Dermis microvascular lymphatic vessel endothelial cell (primary cell): ENCODE measurements around the gene CACUL1. TPM values are rescaled to one million over a fixed set of nuclear protein-coding genes. Genes with fewer than 3 reads are reported as not detected.
"Not testable (repeated sequence)": the region's sequence is repeated elsewhere in the genome, so short reads cannot be mapped to it uniquely, and the experiment has no call there.

Source experiments
- DNase-seq, 2 donors: peaks; one replicate each; pipeline versions ENCODE4 v3.0.0 to v3.0.0-alpha.2; 2010; ENCODE audit warnings: low read depth in 2 of 2
- total RNA-seq: library from RNA; depleted of rRNA; stranded (reverse); fragments of >200 nt; gene quantifications from 2 replicates; pipeline ENCODE4 v1.2.1, GENCODE V29; 2014

Gene CACUL1
- total RNA-seq, result 22.1 and 25.0 TPM in 2 replicates

GRCh38 chr10:118754556-118755423 is at the start of gene CACUL1:
Gene CACUL1, minus strand, starts transcription at chr10:118754970. Its CDS starts 208 bp downstream, at chr10:118754762.
- peak; percentile 99 to 100 for DNase-seq

DNA sequence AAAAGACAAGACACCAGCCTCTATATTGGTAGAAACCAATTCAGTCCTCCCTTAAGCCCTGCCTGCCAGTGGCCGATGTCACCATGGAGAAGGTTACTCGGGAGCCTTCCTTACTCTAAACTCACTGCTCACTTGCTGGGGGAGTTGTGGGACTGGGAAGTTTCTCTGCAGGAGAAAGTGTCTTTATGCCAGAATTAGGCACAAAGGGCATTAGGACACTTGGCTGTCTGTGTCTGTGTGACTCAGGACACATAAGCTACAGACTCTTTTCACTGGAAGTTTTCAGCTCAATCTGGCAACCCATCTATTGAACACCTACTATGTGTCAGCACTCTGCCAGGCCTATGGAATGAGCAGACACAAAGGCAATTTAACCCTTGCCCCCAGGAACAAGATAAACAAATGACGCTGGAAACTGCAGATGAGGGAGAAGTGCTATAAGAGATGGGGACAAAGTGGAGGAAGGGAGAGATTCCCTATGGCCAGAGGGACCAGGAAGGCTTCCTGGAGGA is 49.5 kb upstream of the CACUL1 start:
- no peak for DNase-seq

DNA sequence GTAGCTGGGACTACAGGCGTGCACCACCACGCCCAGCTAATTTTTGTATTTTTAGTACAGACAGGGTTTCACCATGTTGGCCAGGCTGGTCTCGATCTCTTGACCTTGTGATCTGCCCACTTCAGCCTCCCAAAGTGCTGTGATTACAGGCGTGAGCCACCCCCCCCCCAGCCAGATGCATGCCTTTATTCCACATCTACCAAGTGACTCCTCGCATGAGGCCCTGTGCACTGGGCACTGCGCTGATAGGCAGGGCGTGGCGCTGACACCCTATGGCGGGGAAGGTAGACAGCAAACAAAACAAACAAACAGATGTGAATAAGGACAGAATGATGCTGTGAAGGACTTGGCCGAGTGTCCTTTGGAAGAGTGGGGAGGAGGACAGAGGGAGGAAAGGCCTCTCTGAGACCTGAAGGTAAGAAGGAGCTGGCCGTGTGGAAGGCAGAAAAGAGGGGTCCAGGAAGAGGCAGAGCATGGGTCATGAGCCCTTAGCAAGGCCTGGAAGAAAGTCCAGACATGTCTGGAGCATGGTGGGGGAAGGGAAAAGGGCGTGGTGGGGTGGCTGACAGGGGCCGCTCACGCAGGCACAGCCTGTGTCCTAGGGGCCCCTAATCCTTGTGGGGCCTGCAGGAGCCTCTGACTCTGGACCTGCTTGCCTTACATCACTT is 47.5 kb upstream of the CACUL1 start:
- DNase-seq, result no peak

DNA sequence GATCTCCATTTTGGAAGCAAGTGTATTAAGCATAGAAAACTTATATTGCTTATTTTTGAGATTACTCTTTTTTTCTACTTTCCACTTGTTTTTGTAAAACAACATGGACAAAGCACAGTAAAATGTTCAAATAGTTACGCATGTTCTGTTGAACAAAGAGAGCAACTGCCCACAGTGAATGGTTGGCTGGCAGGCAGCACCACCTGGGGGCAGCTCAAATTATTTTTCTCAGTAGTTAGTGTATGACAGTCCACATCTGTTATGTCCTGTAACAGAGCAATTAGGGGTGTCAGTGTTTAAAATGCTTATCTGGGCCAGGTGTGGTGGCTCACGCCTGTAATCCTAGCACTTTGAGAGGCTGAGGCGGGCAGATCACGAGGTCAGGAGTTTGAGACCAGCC is 46.1 kb upstream of the CACUL1 start:
- peak; percentile 7 to 35 for DNase-seq

GRCh38 chr10:118799777-118800176 is 45.0 kb upstream of the CACUL1 start:
- DNase-seq, result no peak

DNA sequence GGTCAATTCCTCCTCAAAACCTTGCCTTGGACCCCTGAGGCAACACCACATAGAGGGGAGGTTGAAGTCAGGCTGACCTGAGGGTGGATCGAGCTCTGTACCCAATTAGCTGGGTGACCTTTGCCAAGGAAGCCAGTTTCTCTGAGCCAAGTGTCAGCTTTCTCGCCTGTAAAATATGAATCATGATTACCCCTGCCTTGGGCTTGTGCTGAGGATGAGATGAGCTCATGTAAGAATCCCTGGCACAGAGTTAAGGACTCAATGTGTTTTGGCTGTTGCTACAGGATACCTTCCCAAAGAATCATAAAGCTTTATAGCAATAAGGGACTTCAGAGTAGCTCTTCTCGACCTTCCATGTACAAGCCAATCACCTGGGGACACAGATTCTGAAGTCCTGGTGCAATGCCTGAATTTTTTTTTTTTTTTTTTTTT is 43.5 kb upstream of the CACUL1 start:
- no peak for DNase-seq

- DNase-seq, result not testable (repeated sequence)
These were observed 40.2 kb upstream of the CACUL1 start for GRCh38 chr10:118794971-118795370.

GRCh38 chr10:118793545-118793944 is 38.8 kb upstream of the CACUL1 start:
- DNase-seq, result no peak

GRCh38 chr10:118792526-118792925 is 37.8 kb upstream of the CACUL1 start:
- no peak for DNase-seq

DNA sequence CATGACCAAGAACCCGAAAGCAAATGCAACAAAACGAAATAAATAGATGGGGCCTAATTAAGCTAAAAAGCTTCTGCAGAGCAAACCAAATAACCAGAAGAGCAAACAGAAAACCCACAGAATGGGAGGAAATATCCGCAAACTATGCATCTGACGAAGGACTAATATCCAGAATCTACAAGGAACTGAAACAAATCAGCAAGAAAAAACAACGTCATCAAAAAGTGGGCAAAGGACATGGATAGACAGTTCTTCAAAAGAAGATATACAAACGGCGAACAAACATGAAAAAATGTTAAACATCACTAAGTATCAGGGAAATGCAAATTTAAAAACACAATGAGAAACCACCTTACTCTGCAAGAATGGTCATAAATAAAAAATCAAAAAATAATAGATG is 35.3 kb upstream of the CACUL1 start:
- DNase-seq, result no peak

- no peak for DNase-seq
These were observed 30.8 kb upstream of the CACUL1 start for GRCh38 chr10:118785551-118785950.

- no peak for DNase-seq
These were observed 29.2 kb upstream of the CACUL1 start for GRCh38 chr10:118783776-118784545.

- DNase-seq, result not testable (repeated sequence)
These were observed 28.2 kb upstream of the CACUL1 start for GRCh38 chr10:118782916-118783465.

GRCh38 chr10:118781541-118781940 is 26.8 kb upstream of the CACUL1 start:
- DNase-seq, result no peak

GRCh38 chr10:118778727-118779126 is 24.0 kb upstream of the CACUL1 start:
- no peak for DNase-seq

- no peak for DNase-seq
These were observed 22.2 kb upstream of the CACUL1 start for GRCh38 chr10:118776960-118777359.

GRCh38 chr10:118776033-118776432 is 21.3 kb upstream of the CACUL1 start:
- DNase-seq, result no peak

- DNase-seq, result peak in 1 of 2 donors; percentile 15
These were observed 20.7 kb upstream of the CACUL1 start for GRCh38 chr10:118775478-118775877.

DNA sequence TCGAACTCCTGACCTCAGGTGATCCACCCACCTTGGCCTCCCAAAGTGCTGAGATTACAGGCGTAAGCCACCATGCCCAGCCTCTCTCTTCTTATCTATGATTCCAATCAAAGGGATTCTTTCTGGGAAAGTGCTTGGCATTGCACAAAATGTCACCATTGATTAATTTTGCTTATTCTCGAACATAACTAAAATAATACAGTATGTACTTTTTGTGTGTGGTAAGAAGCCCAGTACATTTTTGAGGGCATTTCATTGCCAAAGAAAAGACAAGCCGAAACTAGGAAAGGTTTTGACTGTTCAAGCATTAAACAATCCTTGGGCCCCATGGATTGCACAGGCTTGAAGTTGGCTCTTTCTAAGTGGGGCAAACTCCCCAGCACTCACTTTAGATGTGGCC is 18.3 kb upstream of the CACUL1 start:
- no peak for DNase-seq

- DNase-seq, result no peak
These were observed 17.2 kb upstream of the CACUL1 start for GRCh38 chr10:118771976-118772375.

- no peak for DNase-seq
These were observed 15.3 kb upstream of the CACUL1 start for GRCh38 chr10:118769898-118770600.
